Activated CD8-positive, alpha-beta memory T cell treated with anti-CD3 and anti-CD28 coated beads for 4 hours (primary cell): ENCODE results near the gene LOC101059915.
"Not testable (repeated sequence)": the region's sequence is repeated elsewhere in the genome, so short reads cannot be mapped to it uniquely, and the experiment has no call there.

Source experiments
- DNase-seq, 2 donors: peaks; one replicate each; pipeline ENCODE4 v3.0.0-alpha.2; 2020; ENCODE audit warnings: low read depth in 2 of 2

Gene LOC101059915

GRCh38 chrX:71675636-71676035 is 8.3 kb downstream of the LOC101059915 start:
- not testable (repeated sequence) for DNase-seq

DNA sequence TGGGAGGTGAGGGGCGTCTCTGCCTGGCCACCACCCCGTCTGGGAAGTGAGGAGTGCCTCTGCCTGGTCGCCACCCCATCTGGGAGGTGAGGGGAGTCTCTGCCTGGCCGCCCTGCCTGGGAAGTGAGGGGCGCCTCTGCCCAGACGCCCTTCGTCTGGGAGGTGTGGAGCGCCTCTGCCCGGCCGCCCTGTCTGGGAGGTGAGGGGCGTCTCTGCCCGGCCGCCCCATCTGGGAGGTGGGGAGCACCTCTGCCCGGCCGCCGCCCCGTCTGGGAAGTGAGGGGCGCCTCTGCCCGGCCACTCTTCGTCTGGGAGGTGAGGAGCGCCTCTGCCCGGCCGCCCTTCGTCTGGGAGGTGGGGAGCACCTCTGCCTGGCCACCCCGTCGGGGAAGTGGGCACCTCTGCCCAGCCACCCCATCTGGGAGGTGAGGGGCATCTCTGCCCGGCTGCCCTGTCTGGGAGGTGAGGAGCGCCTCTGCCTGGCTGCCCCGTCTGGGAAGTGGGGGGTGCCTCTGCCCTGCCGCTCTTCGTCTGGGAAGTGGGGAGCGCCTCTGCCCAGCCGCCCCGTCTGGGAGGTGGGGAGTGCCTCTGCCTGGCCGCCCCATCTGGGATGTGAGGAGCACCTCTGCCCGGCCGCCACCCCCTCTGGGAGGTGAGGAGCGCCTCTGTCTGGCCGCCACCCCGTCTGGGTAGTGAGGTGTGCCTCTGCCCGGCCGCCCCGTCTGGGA is 8.9 kb downstream of the LOC101059915 start:
- not testable (repeated sequence) for DNase-seq

DNA sequence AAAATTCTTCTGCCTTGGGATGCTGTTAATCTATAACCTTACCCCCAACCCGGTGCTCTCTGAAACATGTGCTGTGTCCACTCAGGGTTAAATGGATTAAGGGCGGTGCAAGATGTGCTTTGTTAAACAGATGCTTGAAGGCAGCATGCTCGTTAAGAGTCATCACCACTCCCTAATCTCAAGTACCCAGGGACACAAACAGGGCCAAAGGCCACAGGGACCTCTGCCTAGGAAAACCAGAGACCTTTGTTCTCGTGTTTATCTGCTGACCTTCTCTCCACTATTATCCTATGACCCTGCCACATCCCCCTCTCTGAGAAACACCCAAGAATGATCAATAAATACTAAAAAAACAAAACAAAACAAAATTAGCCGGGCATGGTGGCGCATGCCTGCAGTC is 9.8 kb downstream of the LOC101059915 start:
- DNase-seq: not testable (repeated sequence)

DNA sequence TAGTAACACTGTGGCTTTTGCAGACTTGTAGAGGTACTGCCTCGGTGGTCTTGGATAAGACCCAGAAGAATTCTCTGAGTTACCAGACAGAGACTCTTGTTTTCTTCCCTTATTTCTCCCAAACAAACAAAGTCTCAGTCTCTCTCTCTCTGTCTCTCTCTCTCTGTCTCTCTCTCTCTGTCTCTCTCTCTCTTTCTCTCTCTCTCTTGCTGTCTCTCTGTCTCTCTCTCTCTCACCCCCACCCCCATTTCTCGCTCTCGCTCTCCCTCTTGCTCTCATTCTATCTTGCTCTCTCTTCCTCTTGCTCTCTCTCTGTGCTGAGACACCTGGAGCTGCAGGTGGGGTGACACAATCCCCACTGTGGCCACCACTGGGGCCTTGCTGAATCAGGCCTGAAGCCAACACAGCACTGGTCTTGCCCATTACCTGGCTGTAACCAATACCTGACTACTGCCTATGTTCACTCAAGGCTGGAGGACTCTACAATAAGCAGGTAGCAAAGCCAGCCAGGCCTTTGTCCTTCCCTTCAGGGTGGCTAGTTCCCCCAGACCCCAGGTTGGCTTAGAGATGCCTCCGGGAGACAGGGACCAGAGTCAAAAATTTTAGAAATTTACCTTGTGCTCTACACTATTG is 12.3 kb downstream of the LOC101059915 start:
- DNase-seq: no peak

- DNase-seq: not testable (repeated sequence)
Measured at GRCh38 chrX:71696641-71697465, 29.5 kb downstream of the LOC101059915 start.

DNA sequence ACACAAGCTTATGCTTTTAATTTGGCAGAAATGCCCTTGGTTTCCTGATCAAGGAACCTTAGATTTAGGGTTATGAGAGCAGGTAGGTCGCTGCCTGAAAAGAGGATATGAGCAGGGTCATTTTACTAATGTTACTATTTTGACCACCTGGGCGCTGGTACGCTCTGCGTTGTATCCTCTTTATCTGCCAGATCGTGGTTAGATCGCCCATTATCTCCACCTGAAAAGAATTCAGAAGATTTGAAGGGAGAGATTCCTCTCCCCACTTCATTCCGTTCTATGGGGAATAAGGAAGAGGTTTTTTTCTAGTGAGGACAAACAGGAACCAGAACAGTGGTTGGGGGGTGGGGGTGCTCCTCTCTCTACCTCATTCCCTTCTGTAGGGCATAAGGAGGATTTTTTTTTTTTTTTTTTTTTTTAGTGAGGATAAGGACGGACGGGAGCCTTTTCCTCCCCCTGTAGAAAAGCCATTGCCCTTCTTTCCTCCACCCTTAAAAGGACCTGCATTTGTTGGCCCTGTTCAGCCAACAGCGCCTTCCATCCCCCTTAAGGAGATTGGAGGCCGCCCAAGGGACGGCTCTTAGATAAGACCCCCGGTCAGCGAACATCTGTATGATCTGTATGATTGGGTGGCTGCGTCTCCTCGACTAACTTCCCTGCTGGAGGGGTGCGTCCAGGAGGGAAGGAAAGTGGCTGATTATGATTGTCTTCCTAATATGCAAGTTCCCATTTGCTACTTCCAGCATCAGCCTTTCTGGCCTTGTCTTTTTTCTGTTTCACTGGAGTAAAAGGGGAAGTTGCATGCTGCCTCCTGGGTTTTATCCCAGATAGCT is 30.3 kb downstream of the LOC101059915 start:
- DNase-seq: not testable (repeated sequence)

GRCh38 chrX:71698299-71699022 is 31.1 kb downstream of the LOC101059915 start:
- DNase-seq: not testable (repeated sequence)

- DNase-seq: not testable (repeated sequence)
Measured at GRCh38 chrX:71699023-71699344, 31.6 kb downstream of the LOC101059915 start.

DNA sequence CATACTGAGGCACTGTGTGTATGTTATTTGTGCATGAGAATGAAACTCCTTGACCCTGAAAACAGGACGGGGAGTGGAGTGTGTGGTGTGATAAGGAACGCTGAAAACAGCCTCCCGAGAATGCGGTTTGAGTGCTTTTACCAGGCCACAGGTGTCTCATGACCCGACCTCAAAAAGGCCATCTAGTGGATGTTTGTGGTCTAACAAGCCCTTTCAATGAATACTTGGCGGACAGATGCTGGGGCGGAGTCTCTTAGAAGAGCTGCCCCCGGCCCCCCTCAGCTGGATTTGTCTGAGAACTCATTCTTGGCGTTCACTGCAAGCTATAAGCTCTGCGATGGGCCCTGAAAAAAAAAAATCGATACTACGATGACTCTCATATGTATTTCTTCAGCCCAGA is 35.5 kb downstream of the LOC101059915 start:
- not testable (repeated sequence) for DNase-seq

- DNase-seq: not testable (repeated sequence)
Measured at GRCh38 chrX:71714064-71714463, 46.7 kb downstream of the LOC101059915 start.

- not testable (repeated sequence) for DNase-seq
Measured at GRCh38 chrX:71715551-71715950, 48.2 kb downstream of the LOC101059915 start.

GRCh38 chrX:71716323-71716722 is 49.0 kb downstream of the LOC101059915 start:
- DNase-seq: not testable (repeated sequence)

DNA sequence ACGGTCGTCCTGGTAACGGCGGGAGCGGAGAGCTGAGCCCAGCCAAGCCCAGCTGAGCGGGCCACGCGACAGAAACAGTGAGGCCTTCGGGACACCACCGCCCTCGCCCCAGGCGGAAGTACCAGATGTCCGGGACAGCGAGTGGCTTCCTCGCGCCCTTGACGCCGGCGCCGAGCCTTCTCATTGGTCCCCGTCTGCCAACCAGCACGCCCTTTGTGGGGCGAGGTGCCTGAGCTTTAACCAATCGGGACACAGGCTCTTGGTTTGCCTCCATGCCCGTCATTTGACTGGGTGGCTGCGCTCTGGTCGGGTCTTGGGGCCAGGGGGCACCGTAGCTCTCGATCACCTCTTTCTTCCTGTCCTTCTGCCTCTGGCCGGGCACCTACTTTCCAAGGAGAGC is 50.8 kb downstream of the LOC101059915 start, which contains the start of gene CXorf49:
TSS of gene CXorf49 (minus strand) at position 101 of the 400 bp plus-strand sequence. CDS start 134 bp downstream, outside the sequence.
- DNase-seq: not testable (repeated sequence)

DNA sequence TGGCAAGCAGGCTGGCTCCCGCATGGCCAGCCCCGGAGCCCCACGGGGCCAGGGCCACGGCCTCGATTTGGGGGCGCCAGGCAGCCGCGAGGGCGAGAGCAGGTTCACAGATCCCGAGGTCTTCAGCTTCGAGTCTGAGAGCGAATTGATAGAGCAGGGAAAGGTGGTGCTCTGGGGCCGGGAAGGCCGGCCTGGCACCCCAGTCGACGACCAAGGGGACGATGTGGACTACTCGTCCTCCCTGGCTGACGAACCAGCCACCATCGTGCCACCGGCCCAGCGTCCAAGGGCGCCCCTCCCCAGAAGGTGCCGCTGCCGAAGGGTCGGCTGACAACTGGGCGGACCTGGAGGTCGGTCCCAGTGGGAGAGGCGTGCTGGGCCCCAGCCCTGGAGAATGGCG is 51.8 kb downstream of the LOC101059915 start:
- DNase-seq: not testable (repeated sequence)

- DNase-seq: not testable (repeated sequence)
Measured at GRCh38 chrX:71720289-71720886, 53.0 kb downstream of the LOC101059915 start.
